H1 (cell line): ENCODE data around the gene MCUB. TPM values are rescaled to one million over a fixed set of nuclear protein-coding genes. Genes with fewer than 3 reads are reported as not detected.

Experiments used
- CHD7 ChIP-seq: fragments of 300-600 bp; sonication (generic); IDR thresholded peaks from 2 replicates; pipeline ENCODE4 v1.7.1; 2012; ENCODE audit warnings: low read length, moderate library complexity, mild to moderate bottlenecking, inconsistent platforms; ENCODE audit not compliant: insufficient replicate concordance
- CTCF ChIP-seq, 3 experiments: IDR thresholded peaks; 1 replicate in 2 of 3; 2 replicates in 1 of 3; pipeline versions ENCODE4 v1.5.1 to v1.6.1; 2011; ENCODE audit warnings: low read length in 3 of 3, mild to moderate bottlenecking in 3 of 3, inconsistent platforms in 2 of 3, low read depth in 1 of 3, moderate library complexity in 1 of 3; ENCODE audit not compliant: insufficient read depth in 1 of 3; ENCODE audit errors: control extremely low read depth in 1 of 3
- GABPA ChIP-seq: IDR thresholded peaks from 2 replicates; pipeline ENCODE4 v1.6.1; 2011; ENCODE audit warnings: mild to moderate bottlenecking, low read length, moderate library complexity, borderline replicate concordance; ENCODE audit not compliant: insufficient read depth
- SP4 ChIP-seq: IDR thresholded peaks from 2 replicates; pipeline ENCODE4 v1.6.1; 2012; ENCODE audit warnings: low read length, inconsistent platforms
- SUZ12 ChIP-seq: fragments of 200-600 bp; sonication (generic); IDR thresholded peaks from 2 replicates; pipeline ENCODE4 v1.6.1; 2012; ENCODE audit warnings: mild to moderate bottlenecking, inconsistent platforms, low read length, moderate library complexity, mixed read lengths
- polyA plus RNA-seq, 7 experiments: library from polyadenylated mRNA; depleted of rRNA in 3 of 7; stranded (reverse) in 5 of 7; unstranded in 2 of 7; fragments of >200 nt in 5 of 7; fragments of 200-250 nt in 2 of 7; gene quantifications; 1 replicate in 5 of 7; 2 replicates in 1 of 7; 4 replicates in 1 of 7; pipeline versions ENCODE4 v1.2.1 to v1.2.3, GENCODE V29; 2011 to 2013; ENCODE audit warnings: missing spikeins in 2 of 7, mixed read lengths in 2 of 7
- total RNA-seq: library from RNA; stranded (reverse); fragmentation: NEBNext Ultra II Directional; extraction: Animal tissue kit (Norgen Biotek cat#: 25700); gene quantifications from 2 replicates; pipeline ENCODE4 v1.2.1, GENCODE V29; 2021

MCUB gene
- total and polyA plus RNA-seq, 2 of the 8 experiments (the other 6 are each of a cell fraction or from before 2014, with no cell fraction given): 15.2 to 19.4 TPM

DNA sequence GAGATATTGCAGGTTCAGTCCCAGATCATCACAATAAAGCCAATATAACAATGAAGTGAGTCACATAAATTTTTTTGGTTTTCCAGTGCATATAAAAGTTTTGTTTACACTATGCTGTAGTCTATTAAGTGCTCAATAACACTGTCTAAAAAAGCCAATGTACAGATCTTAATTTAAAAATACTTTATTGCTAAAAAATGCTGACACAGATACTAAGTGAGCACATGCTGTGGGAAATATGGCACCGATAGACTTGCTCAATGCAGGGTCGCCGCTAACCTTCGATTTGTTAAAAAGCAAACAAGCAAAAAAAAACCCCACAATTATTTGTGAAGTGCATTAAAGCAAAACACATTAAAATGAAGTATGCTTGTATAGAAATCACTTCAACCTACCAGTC, 159.6 kb downstream of the MCUB start (continued):
- TF ChIP-seq CHD7: no peak
- TF ChIP-seq SUZ12: no peak
- TF ChIP-seq SP4: no peak
- no peak for TF ChIP-seq GABPA
- no peak for TF ChIP-seq CTCF (IDR thresholded peaks at IDR 0.05; ENCODE audit: control extremely low read depth in 1 of 3, insufficient read depth in 1 of 3, low read depth in 1 of 3, low read length in 3 of 3)
